OCI-LY7 (cell line): ENCODE results near the gene DAPK2. TPM values are rescaled to one million over a fixed set of nuclear protein-coding genes. Genes with fewer than 3 reads are reported as not detected.

Experiments
- BruUV-seq: library from RNA; stranded (reverse); fragments of 400-500 nt; replicated peaks from 2 replicates; lab custom pipeline; 2021; lab: Mats Ljungman, UMichigan
- CTCF ChIA-PET: fragments of 300-600 bp; sonication (Branson Sonifier 250); formaldehyde crosslinking; loops from one replicate; lab custom pipeline; 2022; ENCODE audit warnings: antibody characterized with exemption; ENCODE audit not compliant: unreplicated experiment; lab: Charles Lee
- POLR2A ChIA-PET: fragments of 300-600 bp; sonication (Branson Sonifier 250); formaldehyde crosslinking; loops from one replicate; lab custom pipeline; 2022; ENCODE audit warnings: antibody characterized with exemption; lab: Charles Lee
- DNase-seq: peaks from one replicate; pipeline ENCODE4 v3.0.0-alpha.2; 2015; ENCODE audit warnings: low spot score
- H2AFZ ChIP-seq: fragments of 200-600 bp; sonication (generic), shearing (Covaris generic); 2 replicates; pipeline ENCODE4 v1.6.1; 2014; ENCODE audit warnings: mild to moderate bottlenecking, antibody characterized with exemption, low read length, moderate library complexity
- H3K27ac ChIP-seq: fragments of 200-600 bp; sonication (generic); 2 replicates; pipeline ENCODE4 v1.5.1; 2014; ENCODE audit warnings: mixed run types, low read depth, mild to moderate bottlenecking, moderate library complexity, low read length, inconsistent platforms; ENCODE audit not compliant: poor library complexity, severe bottlenecking
- H3K36me3 ChIP-seq: fragments of 200-600 bp; sonication (generic); 2 replicates; pipeline ENCODE4 v1.6.1; 2014; ENCODE audit warnings: mild to moderate bottlenecking, antibody characterized with exemption, low read length, moderate library complexity, mixed read lengths; ENCODE audit not compliant: insufficient read depth
- H3K4me1 ChIP-seq: fragments of 200-600 bp; sonication (generic); 2 replicates; pipeline ENCODE4 v1.5.1; 2014; ENCODE audit warnings: mild to moderate bottlenecking, low read length; ENCODE audit not compliant: insufficient read depth, poor library complexity, severe bottlenecking
- H3K4me2 ChIP-seq: fragments of 200-600 bp; sonication (generic); 2 replicates; pipeline ENCODE4 v1.6.1; 2014; ENCODE audit warnings: mild to moderate bottlenecking, low read length
- H3K4me3 ChIP-seq: fragments of 200-600 bp; sonication (generic); 2 replicates; pipeline ENCODE4 v1.5.1; 2014; ENCODE audit warnings: mild to moderate bottlenecking, low read depth, low read length; ENCODE audit not compliant: poor library complexity, severe bottlenecking
- H3K79me2 ChIP-seq: fragments of 200-600 bp; sonication (generic); 2 replicates; pipeline ENCODE4 v1.6.1; 2016; ENCODE audit warnings: low read depth, mild to moderate bottlenecking, low read length, moderate library complexity, mixed read lengths; ENCODE audit not compliant: insufficient read depth
- H3K9me2 ChIP-seq: fragments of 200-600 bp; sonication (generic); 2 replicates; pipeline ENCODE4 v1.6.1; 2016; ENCODE audit warnings: mild to moderate bottlenecking, low read length, mixed read lengths; ENCODE audit not compliant: insufficient read depth
- H3K9me3 ChIP-seq: fragments of 200-600 bp; sonication (generic); 2 replicates; pipeline ENCODE4 v1.6.1; 2014; ENCODE audit warnings: mild to moderate bottlenecking, mixed run types, low read length, mixed read lengths
- H4K20me1 ChIP-seq: fragments of 200-600 bp; sonication (generic); 2 replicates; pipeline ENCODE4 v1.6.1; 2014; ENCODE audit warnings: mild to moderate bottlenecking, antibody characterized with exemption, low read length, moderate library complexity, mixed read lengths; ENCODE audit not compliant: insufficient read depth
- EZH2phosphoT487 ChIP-seq: fragments of 200-600 bp; sonication (generic); IDR thresholded peaks from 2 replicates; pipeline ENCODE4 v1.6.1; 2018; ENCODE audit warnings: low read depth, borderline replicate concordance, mild to moderate bottlenecking, mixed run types, antibody characterized with exemption, low read length, moderate library complexity, mixed read lengths
- intact Hi-C: fragments of 100-400 bp; cut with micrococcal nuclease; formaldehyde crosslinking; loops from one replicate; pipeline ENCODE4 v1.10.0; 2022; ENCODE audit not compliant: unreplicated experiment
- total RNA-seq, 2 experiments: library from RNA; depleted of rRNA in 1 of 2; stranded (reverse); fragments of >200 nt in 1 of 2; shearing (Covaris generic) in 1 of 2; gene quantifications; 2 replicates each; pipeline ENCODE4 v1.2.3, GENCODE V29; 2014 to 2022
- TF ChIP-seq, protein P1 (sequence below): fragments of 200-600 bp; sonication (generic); conservative IDR thresholded peaks from 2 replicates; pipeline ENCODE4 v1.5.1; 2014; ENCODE audit warnings: mild to moderate bottlenecking, antibody characterized with exemption, low read length, moderate library complexity, mixed read lengths

The DAPK2 gene
- total RNA-seq, 2 experiments from 2014 or later, result 0.36 to 1.2 TPM

GRCh38 chr15:64024172-64025050 is 21.9 kb downstream of the DAPK2 start:
- no peak for TF ChIP-seq EZH2phosphoT487
- TF ChIP-seq, protein P1, sequence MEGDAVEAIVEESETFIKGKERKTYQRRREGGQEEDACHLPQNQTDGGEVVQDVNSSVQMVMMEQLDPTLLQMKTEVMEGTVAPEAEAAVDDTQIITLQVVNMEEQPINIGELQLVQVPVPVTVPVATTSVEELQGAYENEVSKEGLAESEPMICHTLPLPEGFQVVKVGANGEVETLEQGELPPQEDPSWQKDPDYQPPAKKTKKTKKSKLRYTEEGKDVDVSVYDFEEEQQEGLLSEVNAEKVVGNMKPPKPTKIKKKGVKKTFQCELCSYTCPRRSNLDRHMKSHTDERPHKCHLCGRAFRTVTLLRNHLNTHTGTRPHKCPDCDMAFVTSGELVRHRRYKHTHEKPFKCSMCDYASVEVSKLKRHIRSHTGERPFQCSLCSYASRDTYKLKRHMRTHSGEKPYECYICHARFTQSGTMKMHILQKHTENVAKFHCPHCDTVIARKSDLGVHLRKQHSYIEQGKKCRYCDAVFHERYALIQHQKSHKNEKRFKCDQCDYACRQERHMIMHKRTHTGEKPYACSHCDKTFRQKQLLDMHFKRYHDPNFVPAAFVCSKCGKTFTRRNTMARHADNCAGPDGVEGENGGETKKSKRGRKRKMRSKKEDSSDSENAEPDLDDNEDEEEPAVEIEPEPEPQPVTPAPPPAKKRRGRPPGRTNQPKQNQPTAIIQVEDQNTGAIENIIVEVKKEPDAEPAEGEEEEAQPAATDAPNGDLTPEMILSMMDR, result no peak

GRCh38 chr15:64023220-64023619 is 23.1 kb downstream of the DAPK2 start:
- no peak for TF ChIP-seq EZH2phosphoT487
- TF ChIP-seq, protein P1, result no peak
- H3K9me2 ChIP-seq, result no peaks in the 10 kb centered on the region
- no peaks in the 10 kb centered on the region for H4K20me1 ChIP-seq
- no peak for DNase-seq
- H3K27ac ChIP-seq, result no peak overlapping the region
- no peaks in the 10 kb centered on the region for H3K4me1 ChIP-seq
- H2AFZ ChIP-seq, result no peak overlapping the region
- H3K79me2 ChIP-seq, result no peaks in the 10 kb centered on the region
- intact Hi-C loops, result no loop called here
- no peak overlapping the region for H3K4me3 ChIP-seq
- BruUV-seq, result no TSS peak
- no peak overlapping the region for H3K4me2 ChIP-seq
- ChIA-PET CTCF (no interaction called here), POLR2A (no interaction called here)
- H3K36me3 ChIP-seq, result no peaks in the 10 kb centered on the region
- H3K9me3 ChIP-seq, result no peaks in the 10 kb centered on the region

More at GRCh38 chr15:64024172-64025050, 21.9 kb downstream of the DAPK2 start:
- Histone ChIP-seq H2AFZ (no peak overlapping the region), H3K4me3 (no peak overlapping the region), H3K36me3 (no peaks in the 10 kb centered on the region), H4K20me1 (no peaks in the 10 kb centered on the region), H3K79me2 (no peaks in the 10 kb centered on the region), H3K9me2 (no peaks in the 10 kb centered on the region), H3K27ac (no peak overlapping the region), H3K4me1 (no peaks in the 10 kb centered on the region), H3K9me3 (no peaks in the 10 kb centered on the region), H3K4me2 (no peak overlapping the region)
- no TSS peak for BruUV-seq
- intact Hi-C loops, result no loop called here
- CTCF ChIA-PET, result no interaction called here
- DNase-seq, result peak; percentile 11
- POLR2A ChIA-PET, result interaction anchor here (1.3 kb wide), 1 partner anchor 54 kb away, joined by 3 read pairs; no protein-coding TSS in a partner anchor

DNA sequence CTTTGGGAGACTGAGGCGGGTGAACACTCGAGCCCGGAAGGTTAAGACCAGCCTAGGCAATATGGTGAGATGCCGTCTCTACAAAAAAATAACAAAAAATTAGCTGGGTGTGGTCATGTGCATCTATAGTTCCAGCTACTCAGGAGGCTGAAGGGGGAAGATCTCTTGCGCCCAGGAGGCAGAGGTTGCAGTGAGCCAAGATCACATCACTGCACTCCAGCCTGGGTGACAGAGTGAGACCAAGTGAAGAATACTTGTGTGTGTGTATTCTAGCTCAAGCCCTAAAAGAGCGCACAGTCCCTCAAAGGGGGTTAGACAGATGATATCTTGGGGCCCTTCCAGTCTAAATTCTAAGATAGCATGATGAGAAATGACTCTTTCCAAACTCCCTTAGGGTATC is 23.7 kb downstream of the DAPK2 start:
- Histone ChIP-seq H3K9me2 (no peaks in the 10 kb centered on the region), H3K4me3 (no peak overlapping the region), H3K79me2 (no peaks in the 10 kb centered on the region), H3K9me3 (no peaks in the 10 kb centered on the region), H3K27ac (no peak overlapping the region), H3K4me1 (no peaks in the 10 kb centered on the region), H3K36me3 (no peaks in the 10 kb centered on the region), H2AFZ (no peak overlapping the region), H3K4me2 (no peak overlapping the region), H4K20me1 (no peaks in the 10 kb centered on the region)
- intact Hi-C loops, result no loop called here
- DNase-seq, result no peak
- POLR2A ChIA-PET, result no interaction called here
- TF ChIP-seq, protein P1, result no peak
- no peak for TF ChIP-seq EZH2phosphoT487
- CTCF ChIA-PET, result no interaction called here
- no TSS peak for BruUV-seq
